GM21529 (cell line): ENCODE data around the gene NEU1.

ENCODE experiments used
- ATAC-seq: cut with Tn5 transposase; IDR thresholded peaks from one replicate; pipeline ENCODE4 v1.9.1; 2021; ENCODE audit not compliant: unreplicated experiment

NEU1 gene

DNA sequence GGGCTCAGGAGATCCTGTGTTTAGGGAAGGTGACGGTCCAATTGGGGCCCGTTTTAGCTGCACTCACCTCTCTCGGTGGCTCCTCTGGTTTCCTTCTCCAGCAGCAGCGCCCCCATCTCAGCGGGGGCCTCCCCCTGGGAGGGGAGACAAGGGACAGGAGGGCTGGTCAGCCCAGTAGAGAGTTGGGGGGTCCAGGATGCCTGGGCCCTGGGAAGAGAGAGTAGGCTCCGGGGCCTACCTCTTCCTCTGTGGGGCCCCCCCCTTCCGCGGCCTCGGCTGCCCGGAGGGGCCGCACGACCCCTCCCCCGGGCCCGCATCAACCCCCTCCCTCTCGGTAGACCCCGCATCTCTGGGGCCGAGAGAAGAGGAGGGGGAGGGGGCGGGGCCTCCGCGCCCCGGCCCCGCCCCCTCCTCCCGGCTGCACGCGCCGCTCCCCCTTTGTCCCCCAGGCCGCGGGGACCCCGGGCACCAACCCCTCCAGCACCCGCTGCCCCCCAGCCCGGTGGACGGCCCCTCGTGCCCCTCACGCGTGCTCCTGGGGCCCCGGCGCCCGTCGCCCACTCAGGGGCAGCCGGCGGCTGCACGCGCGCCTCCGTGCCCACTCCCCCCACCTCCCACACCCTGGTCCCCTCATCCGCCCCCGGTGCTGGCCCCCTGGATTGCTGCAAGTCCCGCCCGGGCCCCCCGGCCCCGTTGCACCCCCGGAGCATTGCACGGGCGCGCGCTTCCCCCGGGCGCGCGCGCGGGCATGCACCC, 34.4 kb upstream of the NEU1 start:
- no peak for ATAC-seq

DNA sequence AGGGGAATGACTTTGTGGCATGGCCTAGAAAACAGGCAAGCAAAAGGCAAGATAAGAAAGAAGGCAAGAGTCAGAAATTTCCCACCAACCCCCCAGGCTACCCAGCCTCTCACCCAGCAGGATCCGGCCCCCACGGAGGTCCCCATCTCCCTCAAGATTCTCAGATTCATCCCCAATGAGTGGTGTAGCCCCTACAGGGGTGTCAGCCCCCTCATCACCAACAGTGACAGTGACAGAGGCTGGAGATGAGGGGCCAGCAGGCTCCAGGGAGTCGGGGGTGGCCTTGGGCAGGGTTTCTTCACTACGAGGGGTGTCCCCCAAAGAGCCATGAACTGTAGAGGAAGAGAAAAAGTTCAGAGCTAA, 33.9 kb upstream of the NEU1 start:
- no peak for ATAC-seq

DNA sequence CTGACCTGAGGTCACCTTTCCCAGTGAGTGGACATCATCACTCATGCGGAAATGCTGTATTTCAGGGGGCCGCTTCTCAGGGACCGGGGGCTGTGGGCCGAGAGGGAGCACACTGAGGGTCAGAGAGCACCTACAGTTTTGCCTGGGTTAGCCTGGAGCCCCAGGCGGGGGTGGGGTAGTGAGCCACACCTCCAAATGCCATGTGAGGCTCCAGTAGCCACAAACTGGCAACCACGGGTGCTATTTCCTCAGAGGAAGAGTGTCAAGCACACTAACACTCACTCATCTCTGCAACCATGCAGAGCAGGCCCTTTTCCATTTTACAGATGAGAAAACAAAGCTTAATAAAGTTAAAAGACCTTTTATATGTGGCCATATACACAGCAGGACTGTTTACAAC, 30.2 kb upstream of the NEU1 start:
- ATAC-seq = no peak

DNA sequence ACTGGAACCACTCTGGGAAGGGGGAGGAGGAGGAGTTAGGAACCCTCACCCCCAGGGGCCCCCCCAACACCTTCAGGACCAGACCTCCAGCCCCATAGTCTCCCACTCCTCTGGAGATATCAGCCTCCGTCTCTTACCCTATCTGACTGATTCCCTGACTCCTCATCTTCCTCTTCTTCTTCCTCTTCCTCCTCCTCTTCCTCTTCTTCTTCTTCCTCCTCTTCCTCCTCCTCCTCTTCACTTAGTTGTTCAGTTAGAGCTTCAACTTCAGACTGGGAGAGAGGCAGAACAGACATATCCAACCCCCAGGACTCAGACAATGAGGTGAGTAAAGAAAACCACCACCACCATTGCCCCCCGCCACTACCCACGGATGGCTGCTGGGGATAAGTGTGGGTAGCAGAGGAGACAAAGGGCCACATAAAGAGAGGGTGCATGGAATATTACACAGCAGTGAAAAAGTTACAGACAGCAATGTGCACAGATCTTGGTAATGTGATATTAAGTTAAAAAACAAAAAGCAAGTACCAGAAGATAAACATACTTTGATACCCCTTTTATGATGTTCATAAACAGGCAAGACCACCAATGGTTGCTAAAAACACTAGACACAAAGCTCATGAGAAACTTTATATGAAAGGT, 26.8 kb upstream of the NEU1 start:
- no peak for ATAC-seq

DNA sequence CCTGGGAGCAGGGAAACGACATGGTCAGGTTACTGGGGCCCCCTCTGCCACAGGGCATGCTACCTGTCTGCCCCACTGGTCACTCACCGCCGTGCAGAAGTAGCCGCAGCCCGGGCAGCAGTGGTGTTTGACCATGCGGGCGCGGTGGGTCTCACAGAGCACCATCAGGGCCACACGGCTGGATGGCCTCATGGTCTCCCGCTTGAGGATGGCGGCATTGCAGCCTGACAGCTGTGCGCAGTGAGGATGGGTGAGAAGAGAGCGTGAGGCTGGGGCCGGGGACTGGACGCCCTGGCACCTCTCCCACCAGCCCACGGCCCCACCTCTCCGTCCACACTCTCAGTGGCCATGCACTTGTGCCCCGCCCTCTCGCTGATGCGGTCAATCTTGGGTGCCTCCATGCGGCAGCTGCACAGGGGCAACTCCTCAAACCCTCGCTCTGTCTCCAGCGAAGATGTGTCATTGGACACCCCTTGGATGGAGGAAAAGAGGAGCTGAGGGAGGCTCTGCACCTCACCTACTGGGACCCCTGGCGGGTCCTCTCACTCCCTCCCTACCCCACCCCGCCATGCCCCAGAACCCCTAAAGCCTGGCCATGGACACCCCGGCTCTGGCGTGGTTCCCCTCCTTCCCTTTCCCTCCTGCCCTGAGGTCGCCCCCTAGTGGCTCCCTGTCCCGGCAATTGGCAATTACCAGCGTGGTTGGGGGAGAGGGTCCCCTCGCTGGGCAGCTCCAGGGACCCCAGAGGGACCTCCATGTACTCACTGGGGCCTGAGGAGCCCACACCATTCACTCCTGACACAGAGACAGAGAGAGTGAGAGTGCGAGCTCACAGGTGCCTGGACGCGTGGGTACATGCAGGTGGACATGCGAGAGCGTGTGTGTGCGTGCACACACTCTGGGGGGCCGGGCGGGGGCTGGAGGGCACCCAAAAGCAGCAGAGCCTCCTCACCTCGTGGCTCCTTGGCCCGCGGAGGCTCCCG, 25.9 kb upstream of the NEU1 start:
- ATAC-seq = no peak

DNA sequence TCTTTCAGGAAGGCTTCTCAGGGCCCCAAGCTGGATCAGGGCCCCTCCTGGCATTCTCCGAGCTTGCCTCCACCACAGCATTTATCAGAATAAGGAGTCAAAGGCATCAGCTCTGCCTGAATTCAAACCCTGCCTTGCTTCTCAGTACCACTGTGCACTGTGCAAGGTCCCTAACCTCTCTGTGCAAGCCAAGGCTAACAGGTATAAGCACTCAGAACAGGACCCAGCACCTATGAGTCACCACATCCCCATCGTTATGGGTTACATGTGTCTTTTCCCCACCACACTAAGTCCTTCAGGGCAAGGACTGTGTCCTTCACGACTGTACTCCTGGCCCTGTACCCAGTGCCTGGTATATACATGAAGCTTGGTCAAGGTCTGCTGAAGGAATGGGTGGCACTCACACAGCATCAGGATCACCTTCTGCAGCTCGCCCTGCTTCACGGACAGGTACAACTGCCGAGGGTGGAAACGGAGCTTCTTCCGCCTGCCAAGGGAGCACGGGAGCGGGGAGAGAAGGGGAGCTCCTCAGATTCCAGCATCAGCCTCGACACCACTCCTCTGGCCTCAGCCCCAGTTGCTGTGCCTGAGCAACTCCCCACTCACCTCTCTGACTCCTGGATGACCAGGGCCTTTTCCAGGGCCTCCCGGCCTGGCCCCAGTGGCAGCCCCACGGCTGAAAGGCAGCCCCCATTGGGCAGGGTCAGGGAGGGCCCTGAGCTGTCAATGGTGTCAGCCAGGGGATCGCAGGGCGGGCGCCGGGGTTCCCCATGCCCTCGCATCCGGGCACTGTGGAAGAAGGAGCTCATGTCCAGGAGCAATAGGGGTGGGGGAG, 24.8 kb upstream of the NEU1 start:
- no peak for ATAC-seq

DNA sequence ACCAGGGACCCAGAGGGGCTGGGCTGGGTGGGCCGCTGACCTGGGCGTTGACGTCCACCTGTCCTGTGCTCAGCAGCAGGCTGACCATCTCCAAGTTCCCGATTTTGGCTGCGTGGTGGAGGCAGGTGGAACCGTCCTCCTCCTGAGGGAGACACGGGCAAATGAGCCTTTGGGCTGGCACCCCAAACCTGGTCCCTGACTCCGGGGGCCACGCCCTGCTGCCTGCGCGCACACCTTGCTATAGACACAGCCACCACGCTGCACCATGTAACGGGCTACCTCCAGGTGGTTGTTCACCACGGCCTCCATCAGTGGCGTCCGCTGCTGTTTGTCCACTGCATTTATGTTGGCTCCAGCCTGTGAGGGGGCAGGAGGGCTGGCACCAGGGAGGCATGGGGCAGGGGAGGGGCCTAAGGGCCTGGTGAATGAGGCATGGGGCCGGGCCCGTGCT, 23.9 kb upstream of the NEU1 start:
- ATAC-seq = no peak

DNA sequence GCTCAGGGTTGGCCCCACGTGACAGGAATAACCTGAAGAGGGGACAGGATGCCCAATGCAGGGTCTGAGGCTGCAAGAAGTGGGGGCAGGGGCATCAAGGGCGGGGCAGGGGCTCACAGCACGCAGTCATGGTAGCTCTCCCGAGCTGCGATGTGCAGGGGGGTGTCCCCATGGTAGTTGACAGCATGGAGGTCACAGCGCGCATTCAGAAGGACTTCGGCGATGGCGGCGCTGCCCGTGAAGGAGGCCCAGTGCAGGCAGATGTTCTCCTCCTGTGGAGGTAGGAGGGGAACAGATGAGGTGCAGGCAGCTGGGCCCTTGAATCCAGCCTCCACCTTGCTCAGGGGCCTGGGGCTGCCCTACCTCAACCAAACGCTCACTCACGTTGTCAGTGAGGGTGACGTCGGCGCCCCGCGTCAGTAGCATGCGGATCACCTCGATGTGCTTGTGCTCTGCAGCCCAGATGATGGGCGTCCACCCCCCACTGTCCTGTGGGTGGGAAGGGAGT, 22.0 kb upstream of the NEU1 start:
- ATAC-seq = no peak

DNA sequence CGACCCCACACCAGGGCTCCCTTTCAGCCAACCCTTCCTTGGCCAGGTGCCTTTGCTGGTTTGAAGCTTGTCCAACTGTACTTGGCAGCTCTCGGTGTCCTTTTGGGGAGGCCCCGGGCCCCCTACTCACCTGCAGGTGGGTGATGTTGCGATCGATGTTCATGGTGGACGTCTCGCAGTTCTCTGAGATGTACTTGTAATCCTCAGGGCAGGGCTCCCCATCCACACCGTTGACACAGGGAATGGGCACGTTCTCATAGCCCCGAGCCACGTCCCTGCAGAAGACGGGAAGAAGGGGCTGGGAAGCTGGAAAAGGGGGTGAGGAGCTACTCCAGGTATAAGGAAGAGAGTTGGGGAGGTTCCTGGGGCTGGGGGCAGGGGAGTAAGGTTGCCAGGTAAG, 21.1 kb upstream of the NEU1 start:
- ATAC-seq = no peak

DNA sequence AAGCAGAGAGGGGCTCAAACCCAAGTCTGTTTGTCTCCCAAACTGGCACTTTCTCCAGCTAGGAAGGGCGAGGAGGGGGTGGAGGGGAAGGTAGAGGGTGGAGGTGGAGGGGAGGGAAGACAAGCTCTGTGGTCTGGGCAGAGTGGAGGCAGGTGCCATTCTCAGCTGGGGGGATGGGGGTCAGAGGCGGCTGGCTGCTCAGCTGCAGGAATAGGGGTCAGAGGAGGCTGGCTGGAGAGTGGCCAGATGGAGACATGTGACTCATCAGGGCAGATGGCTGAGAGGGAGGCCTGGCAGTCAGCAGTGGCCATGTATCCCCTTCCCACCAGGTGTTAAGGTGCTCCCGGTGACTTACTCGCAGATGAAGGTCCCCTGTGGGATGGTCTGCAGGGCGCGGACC, 19.7 kb upstream of the NEU1 start:
- ATAC-seq = no peak

DNA sequence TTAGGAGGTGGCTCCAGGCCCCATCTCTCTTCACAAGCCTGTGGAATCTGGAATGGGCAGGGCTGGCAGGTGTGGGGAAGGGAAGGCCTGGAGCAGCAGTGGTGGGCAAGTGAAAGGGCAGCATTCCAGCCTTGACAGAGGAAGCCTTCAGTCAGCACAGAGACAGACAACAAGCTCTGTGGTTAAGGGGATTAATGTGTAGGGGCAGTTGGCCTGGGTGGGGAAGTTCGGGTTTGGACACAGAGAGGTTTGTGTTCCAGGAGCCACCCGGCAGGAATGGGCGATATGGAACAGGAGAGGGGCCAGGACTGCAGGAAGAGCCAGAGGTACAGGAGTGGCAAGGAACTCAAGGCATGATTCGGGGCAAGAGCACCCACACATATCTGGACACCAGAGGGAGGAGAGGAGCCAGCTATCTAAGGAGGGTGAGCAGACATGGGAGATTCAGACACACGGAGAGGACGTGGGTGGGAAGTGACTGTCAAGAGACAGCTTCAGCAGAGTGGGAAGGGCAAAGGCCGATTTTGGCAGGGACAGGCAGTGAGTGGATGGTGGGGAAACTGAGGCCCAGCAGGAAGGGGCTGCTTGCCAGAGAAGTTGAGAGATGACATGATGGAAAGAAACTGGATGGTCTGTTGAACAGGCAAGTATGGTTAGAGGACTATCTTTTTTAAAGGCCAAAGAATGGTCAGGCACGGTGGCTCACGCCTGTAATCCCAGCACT, 18.7 kb upstream of the NEU1 start:
- no peak for ATAC-seq

DNA sequence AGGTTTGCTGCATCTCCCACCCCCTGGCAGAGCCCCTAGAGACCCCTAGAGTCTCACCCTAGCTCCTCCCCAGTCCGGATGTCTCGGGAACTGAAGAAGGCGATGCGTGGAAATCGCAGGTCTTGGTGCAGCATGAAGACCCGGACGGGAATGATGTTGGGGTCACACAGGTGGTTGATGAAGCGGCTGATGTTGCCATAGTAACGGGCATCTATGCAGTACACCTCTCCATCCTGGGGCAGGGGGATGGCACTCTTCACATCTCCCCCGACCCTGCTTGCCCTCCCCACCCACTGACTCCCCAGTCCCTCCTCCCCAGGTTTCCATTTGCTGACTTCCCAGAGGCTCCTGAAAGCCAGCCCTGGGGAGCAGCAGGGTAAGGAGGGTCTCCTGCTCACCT, 18.0 kb upstream of the NEU1 start:
- ATAC-seq = no peak

DNA sequence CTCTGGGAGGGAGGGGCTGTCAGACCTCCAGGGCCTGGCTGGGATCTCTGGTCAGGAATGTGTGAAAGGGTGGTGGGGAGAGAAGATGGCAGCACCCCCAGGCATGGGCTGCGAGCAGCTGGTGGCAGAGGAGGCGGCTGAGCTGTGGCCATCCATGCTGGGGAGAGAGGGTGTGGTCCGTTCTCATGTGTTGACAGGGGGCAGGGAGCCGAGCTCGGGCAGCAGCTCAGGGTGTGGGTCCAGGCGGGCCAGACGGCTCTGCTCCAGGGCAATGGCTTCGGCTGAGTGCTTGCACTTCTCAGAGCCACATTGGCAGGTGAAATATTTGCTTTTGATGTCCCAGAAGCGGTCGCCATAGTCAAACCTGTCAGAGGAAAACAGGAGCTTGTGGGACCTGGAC, 17.3 kb upstream of the NEU1 start:
- ATAC-seq = no peak

DNA sequence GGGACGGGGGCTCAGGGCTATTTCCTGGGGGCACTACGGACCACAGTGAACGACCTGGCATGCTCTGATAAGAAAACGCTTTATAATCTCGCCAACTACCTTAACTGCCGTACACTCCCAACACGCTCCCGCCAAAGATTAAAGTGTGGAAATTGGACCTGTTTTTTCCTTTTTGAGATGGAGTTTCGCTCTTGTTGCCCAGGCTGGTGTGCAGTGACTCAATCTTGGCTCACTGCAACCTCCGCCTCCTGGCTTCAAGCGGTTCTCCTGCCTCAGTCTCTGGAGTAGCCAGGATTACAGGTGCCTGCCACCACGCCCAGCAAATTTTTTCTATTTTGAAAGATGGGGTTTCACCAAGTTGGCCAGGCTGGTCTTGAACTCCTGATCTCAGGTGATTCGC, 16.5 kb upstream of the NEU1 start:
- ATAC-seq = no peak

DNA sequence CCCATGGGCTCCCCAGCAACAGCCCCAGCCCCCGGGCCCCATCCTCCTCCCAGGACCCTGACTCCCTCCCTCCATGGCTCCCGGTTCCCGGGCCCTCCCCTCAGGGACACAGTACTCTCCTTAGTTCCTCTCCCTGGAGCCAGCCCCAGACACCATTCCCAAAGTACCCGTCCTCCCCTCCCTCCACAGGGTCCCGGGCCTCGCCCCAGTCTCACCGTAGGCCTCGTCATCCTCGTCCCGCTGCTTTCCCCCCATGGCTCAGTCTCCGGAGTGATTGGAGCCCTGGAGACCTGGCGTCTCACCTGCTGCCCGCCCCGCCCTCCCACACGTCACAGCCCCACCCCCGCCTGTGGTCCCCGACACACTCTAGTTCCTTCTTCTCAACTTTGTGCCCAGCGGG, 16.1 kb upstream of the NEU1 start, which contains the start of gene SLC44A4:
TSS of gene SLC44A4 (minus strand) at position 272 of the 400 bp plus-strand sequence. CDS start at position 255, 17 bp downstream.
- no peak for ATAC-seq

DNA sequence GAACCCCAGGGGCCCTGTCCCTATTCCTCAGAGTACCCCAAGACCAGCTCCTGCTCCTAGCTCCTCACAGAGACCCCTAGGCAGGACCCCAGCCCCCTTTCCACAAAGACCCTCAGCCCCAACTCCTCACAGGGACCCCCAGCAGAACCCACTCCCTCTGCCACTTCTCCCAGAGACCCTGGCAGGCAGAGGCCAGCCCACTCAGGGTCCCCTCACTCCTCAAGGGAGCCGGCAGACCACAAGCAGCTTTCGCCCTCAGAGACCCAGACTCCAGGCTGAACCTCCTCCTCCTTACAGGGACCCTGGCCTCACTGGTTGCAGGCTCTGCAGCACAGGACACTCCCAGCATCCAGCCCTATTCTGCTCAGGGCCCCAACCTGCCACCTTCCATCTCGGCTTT, 15.6 kb upstream of the NEU1 start:
- ATAC-seq = no peak

DNA sequence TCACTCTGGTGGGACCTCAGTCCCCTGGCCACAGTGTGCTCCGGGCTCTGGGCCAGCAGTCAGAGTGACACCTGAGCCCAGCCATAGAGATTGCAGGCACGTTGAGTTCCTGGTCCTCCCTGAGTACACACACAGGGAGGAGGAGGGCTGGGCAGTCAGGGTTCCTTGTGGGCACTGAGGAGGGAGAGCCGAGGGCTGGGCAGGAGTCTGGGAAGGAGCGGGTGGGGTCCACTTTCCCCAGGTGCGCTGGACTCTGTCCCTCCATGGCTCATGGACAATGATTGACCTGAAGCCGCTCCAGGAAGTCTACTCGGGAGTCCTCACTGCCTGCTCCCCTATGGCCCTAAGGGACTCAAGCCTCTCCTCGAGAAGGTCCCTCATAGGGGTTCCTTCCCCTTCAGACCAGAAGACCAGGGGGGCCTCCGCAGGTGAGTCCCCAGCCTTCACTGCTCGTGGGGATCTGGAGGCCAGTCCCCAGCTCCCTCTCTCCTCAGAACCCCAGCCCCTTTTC, 15.1 kb upstream of the NEU1 start:
- ATAC-seq = no peak

DNA sequence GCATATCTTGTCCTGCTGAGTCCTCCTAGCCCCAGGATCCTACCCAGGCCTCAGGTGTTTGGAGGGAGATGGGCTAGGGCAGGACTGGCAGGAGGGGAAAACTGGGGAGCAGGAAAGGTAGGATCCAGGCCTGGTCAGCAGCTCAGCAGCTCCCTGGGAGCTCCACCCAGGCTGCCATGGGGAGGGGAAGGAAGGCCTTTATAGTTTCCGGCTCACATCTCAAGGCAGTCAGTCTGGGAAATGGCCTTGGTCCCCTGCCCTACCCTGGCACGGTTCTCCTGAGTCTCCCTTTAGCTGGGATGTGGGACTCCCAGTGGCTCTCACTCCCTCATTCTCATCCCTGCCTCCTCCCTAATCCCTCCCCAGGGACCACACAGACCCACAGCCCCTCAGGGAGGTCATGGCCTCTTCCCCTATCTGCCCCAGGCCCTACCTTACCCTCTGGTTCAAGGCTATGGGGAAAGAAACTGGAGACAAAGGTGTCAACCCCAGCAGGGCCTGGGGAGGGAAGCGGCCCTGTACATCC, 14.6 kb upstream of the NEU1 start:
- ATAC-seq = no peak

DNA sequence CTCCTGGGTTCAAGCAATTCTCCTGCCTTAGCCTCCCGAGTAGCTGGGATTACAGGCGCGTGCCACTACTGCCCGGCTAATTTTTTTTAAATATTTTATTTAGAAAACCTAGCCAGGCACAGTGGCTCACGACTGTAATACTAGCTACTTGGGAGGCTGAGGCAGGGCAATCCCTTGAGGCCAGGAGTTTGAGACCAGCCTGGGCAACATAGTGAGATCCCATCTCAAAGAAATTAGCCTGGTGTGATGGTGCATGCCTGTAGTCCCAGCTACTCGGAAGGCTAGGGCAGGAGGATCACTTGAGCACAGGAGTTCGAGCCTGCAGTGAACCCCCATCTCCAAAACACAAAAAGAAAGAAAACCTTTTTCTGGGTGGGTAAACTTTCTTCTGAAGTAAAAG, 13.7 kb upstream of the NEU1 start:
- ATAC-seq = no peak
